GM12864 (cell line): Measurements from ENCODE around the gene GAB1.

Experiments used
- DNase-seq: peaks from one replicate; pipeline ENCODE4 v3.0.0-alpha.2; 2011; ENCODE audit warnings: low read depth
- H3K4me3 ChIP-seq: 2 replicates; pipeline ENCODE4 v1.5.1; 2011; ENCODE audit warnings: mild to moderate bottlenecking, low read depth, low read length, control low read depth
- CTCF ChIP-seq: IDR thresholded peaks from 2 replicates; pipeline ENCODE4 v1.5.1; 2011; ENCODE audit warnings: low read depth, mild to moderate bottlenecking, moderate library complexity, low read length, control low read depth, inconsistent platforms; ENCODE audit errors: missing control alignments

Gene GAB1

DNA sequence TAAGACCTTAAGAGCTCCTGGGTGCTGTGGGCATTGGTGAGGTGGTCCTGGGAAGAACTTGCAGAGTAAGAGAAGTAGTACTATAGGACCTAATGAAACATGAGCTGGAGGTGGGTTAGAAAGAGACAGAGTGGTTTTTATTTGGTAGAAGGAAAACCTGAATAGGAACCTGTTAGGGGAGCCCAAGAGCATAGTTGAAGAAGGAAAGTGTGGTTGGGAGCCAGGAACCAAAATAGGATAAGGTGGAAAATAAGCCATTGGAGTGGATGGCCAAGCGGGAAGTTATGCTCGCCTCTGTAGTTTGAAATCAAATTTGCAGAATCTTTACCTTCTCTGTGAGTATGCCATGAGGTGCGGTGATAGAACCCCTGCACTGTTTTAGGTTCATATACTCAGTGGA, 26.7 kb downstream of the GAB1 start:
- H3K4me3 ChIP-seq, result no peak overlapping the region
- no peak for DNase-seq
- TF ChIP-seq CTCF, result no peak

- TF ChIP-seq CTCF, result no peak
Measured at GRCh38 chr4:143364063-143364462, 27.4 kb downstream of the GAB1 start.

GRCh38 chr4:143367863-143368262, 31.2 kb downstream of the GAB1 start:
- TF ChIP-seq CTCF, result no peak
- no peak for DNase-seq
- H3K4me3 ChIP-seq, result no peak overlapping the region

More at GRCh38 chr4:143364063-143364462, 27.4 kb downstream of the GAB1 start:
- no peak overlapping the region for H3K4me3 ChIP-seq
- DNase-seq, result no peak

DNA sequence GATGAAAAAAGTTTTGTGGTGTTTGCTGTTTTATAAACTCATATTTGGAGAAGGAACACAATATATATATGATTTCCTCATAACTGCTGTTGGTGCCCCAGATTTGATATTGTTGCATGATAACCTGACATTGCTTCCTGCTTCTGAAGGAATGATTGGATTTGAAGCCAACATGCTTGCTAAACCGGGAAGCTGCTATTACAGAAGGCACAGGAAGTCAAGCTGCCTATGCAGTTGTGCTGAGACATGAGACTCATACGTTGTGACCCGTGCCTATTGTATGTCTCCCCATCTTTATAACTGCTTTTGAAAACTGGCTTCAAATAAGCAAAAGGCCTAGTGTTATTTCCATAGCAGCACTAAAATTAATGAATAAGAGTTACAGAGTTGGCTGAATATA, 32.9 kb downstream of the GAB1 start:
- TF ChIP-seq CTCF, result no peak
- no peak overlapping the region for H3K4me3 ChIP-seq

DNA sequence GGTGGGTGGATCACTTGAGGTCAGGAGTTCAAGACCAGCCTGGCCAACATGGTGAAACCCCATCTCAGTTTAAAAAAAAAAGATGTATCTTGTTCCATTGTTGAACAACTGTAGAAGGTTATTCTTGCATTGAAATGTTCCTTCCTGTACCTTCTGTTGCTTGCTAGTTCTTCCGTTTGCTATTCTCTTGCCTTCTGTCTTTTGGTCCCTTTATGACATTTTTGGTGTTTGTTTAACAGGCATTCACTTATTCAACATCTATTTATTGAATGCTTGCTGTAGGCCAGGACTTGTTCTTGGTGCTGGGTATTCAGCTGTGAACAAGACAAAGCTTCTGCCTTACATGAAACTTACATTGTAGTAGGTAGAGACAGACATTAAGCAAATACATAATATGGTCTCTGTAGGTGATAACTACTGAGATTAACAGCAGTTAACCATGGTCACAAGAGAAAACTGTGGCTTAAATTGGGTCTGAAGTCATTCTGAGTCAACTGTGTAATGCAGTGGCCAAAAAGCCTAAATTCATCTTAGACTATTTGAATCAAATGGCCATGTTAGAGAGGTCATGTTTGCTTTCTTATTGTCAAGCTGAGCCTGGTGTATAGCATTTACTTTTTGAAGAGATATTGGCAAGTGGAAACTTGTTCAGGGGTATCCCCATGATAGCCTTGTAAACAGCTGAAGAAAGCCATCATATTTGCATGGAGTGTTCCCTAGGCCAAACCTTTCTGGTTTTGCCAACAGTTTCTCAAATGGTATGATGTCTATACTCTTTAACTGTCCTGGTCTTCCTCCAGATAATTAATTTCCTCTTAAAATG, 35.6 kb downstream of the GAB1 start:
- TF ChIP-seq CTCF, result no peak
- no peak overlapping the region for H3K4me3 ChIP-seq
- DNase-seq, result no peak

More for the DNA sequence above, 32.9 kb downstream of the GAB1 start:
- DNase-seq, result no peak

DNA sequence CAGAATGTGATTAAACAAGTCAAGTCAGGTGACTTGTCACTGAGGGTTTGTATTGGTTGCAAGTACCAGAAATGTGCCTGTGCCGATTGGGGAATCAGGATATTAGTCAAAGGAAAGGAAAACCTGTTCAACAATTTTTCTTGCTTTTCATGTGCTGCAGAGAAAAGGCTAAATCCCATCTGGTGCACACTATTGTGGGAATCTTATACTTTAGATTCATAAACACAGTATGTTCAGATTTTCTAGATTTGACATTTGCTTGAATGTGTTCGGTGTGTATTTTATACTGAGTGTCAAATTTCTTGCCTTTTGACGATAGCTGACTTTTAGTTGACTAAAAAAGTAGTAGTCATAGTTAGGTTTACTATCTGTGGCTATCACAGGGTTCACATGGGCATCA, 37.6 kb downstream of the GAB1 start:
- TF ChIP-seq CTCF, result no peak
- H3K4me3 ChIP-seq, result no peak overlapping the region
- DNase-seq, result no peak

GRCh38 chr4:143374771-143375170, 38.1 kb downstream of the GAB1 start:
- no peak for TF ChIP-seq CTCF
- no peak overlapping the region for H3K4me3 ChIP-seq
- DNase-seq, result no peak
